PC-9 (cell line): ENCODE data around the gene SND1. TPM values are rescaled to one million over a fixed set of nuclear protein-coding genes. Genes with fewer than 3 reads are reported as not detected.

ENCODE experiments used
- BruUV-seq: library from RNA; stranded (reverse); fragments of 400-500 nt; replicated peaks from 2 replicates; lab custom pipeline; 2021; lab: Mats Ljungman, UMichigan
- CTCF ChIA-PET: fragments of 300-600 bp; sonication (Branson Sonifier 250); formaldehyde crosslinking; loops from one replicate; lab custom pipeline; 2022; ENCODE audit warnings: antibody characterized with exemption; lab: Charles Lee
- POLR2A ChIA-PET: fragments of 300-600 bp; sonication (Branson Sonifier 250); formaldehyde crosslinking; loops from one replicate; lab custom pipeline; 2022; ENCODE audit warnings: antibody characterized with exemption; ENCODE audit not compliant: unreplicated experiment; lab: Charles Lee
- DNase-seq, 2 experiments: peaks; one replicate each; pipeline versions ENCODE4 v3.0.0 to v3.0.0-alpha.2; 2015 to 2022; ENCODE audit warnings: mixed read lengths in 1 of 2
- H2AFZ ChIP-seq: fragments of 200-600 bp; sonication (generic); 2 replicates; pipeline ENCODE4 v1.8.1; 2017; ENCODE audit warnings: antibody characterized with exemption
- H3F3A ChIP-seq: fragments of 200-600 bp; sonication (generic); 2 replicates; pipeline ENCODE4 v1.8.1; 2017; ENCODE audit warnings: antibody characterized with exemption, mild to moderate bottlenecking, low read depth; ENCODE audit not compliant: insufficient read depth
- H3K27ac ChIP-seq: fragments of 200-600 bp; sonication (generic); 2 replicates; pipeline ENCODE4 v1.6.1; 2016; ENCODE audit warnings: mixed run types
- H3K27me3 ChIP-seq: fragments of 200-600 bp; sonication (generic); 2 replicates; pipeline ENCODE4 v1.6.1; 2016; ENCODE audit warnings: low read depth, mixed run types; ENCODE audit not compliant: insufficient read depth
- H3K36me3 ChIP-seq: fragments of 200-600 bp; sonication (generic); 2 replicates; pipeline ENCODE4 v1.6.1; 2016; ENCODE audit warnings: low read depth, mixed run types
- H3K4me1 ChIP-seq: fragments of 200-600 bp; sonication (generic); replicated peaks from 2 replicates; pipeline ENCODE4 v1.6.1; 2016; ENCODE audit warnings: mixed run types; ENCODE audit not compliant: insufficient read depth
- H3K4me2 ChIP-seq: fragments of 200-600 bp; sonication (generic); 2 replicates; pipeline ENCODE4 v1.6.1; 2017; ENCODE audit warnings: mixed run types
- H3K4me3 ChIP-seq: fragments of 200-600 bp; sonication (generic); 2 replicates; pipeline ENCODE4 v1.6.1; 2016; ENCODE audit warnings: mixed run types
- H3K79me2 ChIP-seq: fragments of 200-600 bp; sonication (generic); 2 replicates; pipeline ENCODE4 v1.6.1; 2017; ENCODE audit warnings: low read depth, mixed run types
- H3K9me2 ChIP-seq: fragments of 200-600 bp; sonication (generic); 2 replicates; pipeline ENCODE4 v1.8.1; 2017; ENCODE audit warnings: mild to moderate bottlenecking; ENCODE audit not compliant: insufficient read depth
- H3K9me3 ChIP-seq: fragments of 200-600 bp; sonication (generic); 2 replicates; pipeline ENCODE4 v1.8.1; 2016; ENCODE audit warnings: low read depth; ENCODE audit not compliant: insufficient read depth
- H4K20me1 ChIP-seq: fragments of 200-600 bp; sonication (generic); 2 replicates; pipeline ENCODE4 v1.8.1; 2017; ENCODE audit not compliant: insufficient read depth
- EZH2 ChIP-seq: fragments of 200-600 bp; sonication (generic); IDR thresholded peaks from 2 replicates; pipeline ENCODE4 v1.8.0; 2017; ENCODE audit warnings: antibody characterized with exemption, low read depth
- intact Hi-C: fragments of 100-400 bp; cut with micrococcal nuclease; formaldehyde crosslinking; loops from one replicate; pipeline ENCODE4 v1.10.0; 2022; ENCODE audit not compliant: unreplicated experiment
- total RNA-seq: library from RNA; stranded (reverse); gene quantifications from 2 replicates; pipeline ENCODE4 v1.2.3, GENCODE V29; 2021
- TF ChIP-seq, protein P1 (sequence below): fragments of 200-600 bp; sonication (generic); conservative IDR thresholded peaks from 2 replicates; pipeline ENCODE4 v1.6.1; 2017; ENCODE audit warnings: mixed run types, antibody characterized with exemption, mild to moderate bottlenecking, moderate library complexity

Gene SND1
- total RNA-seq, 1 experiment from 2014 or later, result 273 TPM

DNA sequence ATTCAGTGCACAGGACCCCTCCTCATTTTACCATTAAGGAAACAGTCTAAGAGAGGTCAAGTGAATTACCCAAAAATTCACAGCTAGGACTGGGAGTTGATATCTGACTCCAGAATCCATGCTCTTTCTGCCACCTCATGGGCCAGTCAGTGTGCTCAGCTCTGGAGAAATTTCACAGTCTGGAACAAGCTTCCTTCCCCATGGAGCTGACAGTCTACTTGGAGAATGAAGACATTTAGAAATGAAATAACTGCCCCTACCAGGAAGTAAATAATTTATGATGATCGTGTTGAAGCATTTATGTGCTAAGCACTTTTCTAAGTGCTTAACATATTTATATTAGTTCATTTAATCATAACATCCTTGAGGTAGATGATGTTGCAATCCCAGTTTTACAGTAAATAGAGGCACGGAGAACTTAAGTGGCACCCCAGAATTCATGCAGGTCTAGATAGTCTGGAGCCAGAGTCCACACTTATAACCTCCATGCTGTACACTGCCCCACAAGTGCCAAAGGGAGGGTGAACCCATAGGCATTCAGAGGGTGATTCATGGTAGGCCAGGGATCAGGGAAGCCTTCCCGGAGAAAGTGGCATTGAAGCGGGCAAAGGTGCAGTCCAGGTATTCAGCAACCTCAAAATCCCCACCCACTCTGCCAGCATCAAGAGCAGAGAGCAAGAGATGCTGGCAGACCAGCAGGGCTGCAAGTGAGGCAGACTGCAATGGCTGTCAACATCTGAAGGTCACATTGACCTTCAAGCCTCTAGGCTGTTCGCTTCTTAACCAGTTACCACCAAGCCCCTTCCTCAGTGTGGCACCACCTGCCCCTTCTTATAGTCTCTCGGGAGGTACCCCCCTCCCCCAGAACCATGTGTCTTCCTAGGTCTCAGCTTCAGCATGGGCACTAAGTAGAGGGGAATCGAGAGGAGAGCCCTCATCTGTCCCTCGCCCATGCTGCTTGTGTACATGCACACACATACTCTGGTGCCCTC is 417.7 kb downstream of the SND1 start:
- no peaks in the 10 kb centered on the region for H3K27me3 ChIP-seq
- H3K9me2 ChIP-seq, result no peaks in the 10 kb centered on the region
- intact Hi-C loops, result no loop called here
- H3K36me3 ChIP-seq, result no peaks in the 10 kb centered on the region
- CTCF ChIA-PET, result no interaction called here
- POLR2A ChIA-PET, result interaction anchor here (0.6 to 0.7 kb wide), 2 partner anchors 17 to 20 kb away, joined by 3 to 5 read pairs; no protein-coding TSS in a partner anchor
- no peaks in the 10 kb centered on the region for H3K9me3 ChIP-seq
- H3K79me2 ChIP-seq, result no peaks in the 10 kb centered on the region
- no peak overlapping the region for H3K4me2 ChIP-seq
- H3F3A ChIP-seq, result no peaks in the 10 kb centered on the region
- H3K4me3 ChIP-seq, result no peak overlapping the region
- DNase-seq, result no peak
- no peaks in the 10 kb centered on the region for H3K4me1 ChIP-seq
- no peaks in the 10 kb centered on the region for H4K20me1 ChIP-seq
- no peak for TF ChIP-seq EZH2
- TF ChIP-seq, protein P1, sequence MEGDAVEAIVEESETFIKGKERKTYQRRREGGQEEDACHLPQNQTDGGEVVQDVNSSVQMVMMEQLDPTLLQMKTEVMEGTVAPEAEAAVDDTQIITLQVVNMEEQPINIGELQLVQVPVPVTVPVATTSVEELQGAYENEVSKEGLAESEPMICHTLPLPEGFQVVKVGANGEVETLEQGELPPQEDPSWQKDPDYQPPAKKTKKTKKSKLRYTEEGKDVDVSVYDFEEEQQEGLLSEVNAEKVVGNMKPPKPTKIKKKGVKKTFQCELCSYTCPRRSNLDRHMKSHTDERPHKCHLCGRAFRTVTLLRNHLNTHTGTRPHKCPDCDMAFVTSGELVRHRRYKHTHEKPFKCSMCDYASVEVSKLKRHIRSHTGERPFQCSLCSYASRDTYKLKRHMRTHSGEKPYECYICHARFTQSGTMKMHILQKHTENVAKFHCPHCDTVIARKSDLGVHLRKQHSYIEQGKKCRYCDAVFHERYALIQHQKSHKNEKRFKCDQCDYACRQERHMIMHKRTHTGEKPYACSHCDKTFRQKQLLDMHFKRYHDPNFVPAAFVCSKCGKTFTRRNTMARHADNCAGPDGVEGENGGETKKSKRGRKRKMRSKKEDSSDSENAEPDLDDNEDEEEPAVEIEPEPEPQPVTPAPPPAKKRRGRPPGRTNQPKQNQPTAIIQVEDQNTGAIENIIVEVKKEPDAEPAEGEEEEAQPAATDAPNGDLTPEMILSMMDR, result no peak
- no peak overlapping the region for H2AFZ ChIP-seq
- no peak overlapping the region for H3K27ac ChIP-seq
- no TSS peak for BruUV-seq

DNA sequence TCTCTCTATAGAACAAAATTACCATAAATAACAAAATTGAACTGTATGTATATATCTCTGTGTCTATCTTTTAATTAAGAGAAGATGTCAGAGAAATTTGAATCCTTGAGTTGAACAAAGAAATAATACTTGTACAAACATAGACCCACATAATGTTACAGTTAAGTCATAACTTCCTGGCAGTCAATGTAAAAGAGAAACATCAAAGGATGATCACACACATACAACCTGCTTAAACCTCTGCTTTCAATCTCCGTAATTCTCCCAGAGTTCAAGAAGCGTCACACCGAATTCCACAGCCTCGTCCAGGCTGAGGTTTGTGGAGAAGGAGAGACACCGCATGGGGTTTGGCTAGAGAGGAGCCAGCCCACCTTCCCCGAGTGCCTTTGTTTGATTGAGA is 419.4 kb downstream of the SND1 start:
- CTCF ChIA-PET, result no interaction called here
- no TSS peak for BruUV-seq

DNA sequence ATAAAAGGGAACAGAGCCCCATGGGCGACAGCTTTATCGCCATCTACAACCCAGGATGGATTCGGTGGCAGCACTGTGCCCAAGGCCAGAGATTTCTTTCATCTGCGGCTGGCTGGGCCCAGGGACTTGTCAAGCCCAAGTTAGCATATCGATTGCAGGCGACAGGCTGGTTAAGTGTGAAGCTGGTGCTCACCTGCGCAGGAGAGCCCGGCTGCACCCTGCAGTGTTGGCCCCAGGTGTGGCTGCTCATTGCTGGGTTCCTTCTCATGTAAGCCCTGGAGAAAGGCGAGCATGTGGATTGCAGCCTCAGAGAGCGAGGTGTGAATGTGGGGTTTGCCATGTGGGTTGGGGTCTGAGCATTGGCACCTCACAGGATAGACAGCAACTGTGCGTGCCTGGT is 419.8 kb downstream of the SND1 start:
- Histone ChIP-seq H2AFZ (no peak overlapping the region), H3K79me2 (no peaks in the 10 kb centered on the region), H3K27me3 (no peaks in the 10 kb centered on the region), H4K20me1 (no peaks in the 10 kb centered on the region), H3K9me3 (no peaks in the 10 kb centered on the region), H3K4me2 (no peak overlapping the region), H3K36me3 (no peaks in the 10 kb centered on the region), H3K27ac (no peak overlapping the region), H3K4me1 (no peaks in the 10 kb centered on the region), H3F3A (no peaks in the 10 kb centered on the region), H3K4me3 (no peak overlapping the region), H3K9me2 (no peaks in the 10 kb centered on the region)
- CTCF ChIA-PET, result no interaction called here
- TF ChIP-seq EZH2, result no peak
- TF ChIP-seq, protein P1, result no peak
- intact Hi-C loops, result no loop called here
- no peak for DNase-seq
- BruUV-seq, result no TSS peak
- POLR2A ChIA-PET, result no interaction called here

More for the DNA sequence above, 419.4 kb downstream of the SND1 start:
- intact Hi-C loops, result no loop called here
- no peaks in the 10 kb centered on the region for H3K4me1 ChIP-seq
- H3K9me3 ChIP-seq, result no peaks in the 10 kb centered on the region
- H2AFZ ChIP-seq, result no peak overlapping the region
- no peak for DNase-seq
- no peaks in the 10 kb centered on the region for H3K27me3 ChIP-seq
- no peaks in the 10 kb centered on the region for H3K36me3 ChIP-seq
- H3K4me2 ChIP-seq, result no peak overlapping the region
- POLR2A ChIA-PET, result no interaction called here
- H4K20me1 ChIP-seq, result no peaks in the 10 kb centered on the region
- no peaks in the 10 kb centered on the region for H3F3A ChIP-seq
- no peaks in the 10 kb centered on the region for H3K79me2 ChIP-seq
- no peaks in the 10 kb centered on the region for H3K9me2 ChIP-seq
- H3K4me3 ChIP-seq, result no peak overlapping the region
- no peak overlapping the region for H3K27ac ChIP-seq
- no peak for TF ChIP-seq EZH2
- TF ChIP-seq, protein P1, result no peak
